Inferior parietal cortex (tissue), 1 donor: ENCODE results near the gene SEC14L1.
"Not testable (repeated sequence)": the region's sequence is repeated elsewhere in the genome, so short reads cannot be mapped to it uniquely, and the experiment has no call there.

Source experiments
- DNase-seq: peaks from one replicate; pipeline ENCODE4 v3.0.0-alpha.2; 2016; ENCODE audit errors: extremely low spot score

The SEC14L1 gene

DNA sequence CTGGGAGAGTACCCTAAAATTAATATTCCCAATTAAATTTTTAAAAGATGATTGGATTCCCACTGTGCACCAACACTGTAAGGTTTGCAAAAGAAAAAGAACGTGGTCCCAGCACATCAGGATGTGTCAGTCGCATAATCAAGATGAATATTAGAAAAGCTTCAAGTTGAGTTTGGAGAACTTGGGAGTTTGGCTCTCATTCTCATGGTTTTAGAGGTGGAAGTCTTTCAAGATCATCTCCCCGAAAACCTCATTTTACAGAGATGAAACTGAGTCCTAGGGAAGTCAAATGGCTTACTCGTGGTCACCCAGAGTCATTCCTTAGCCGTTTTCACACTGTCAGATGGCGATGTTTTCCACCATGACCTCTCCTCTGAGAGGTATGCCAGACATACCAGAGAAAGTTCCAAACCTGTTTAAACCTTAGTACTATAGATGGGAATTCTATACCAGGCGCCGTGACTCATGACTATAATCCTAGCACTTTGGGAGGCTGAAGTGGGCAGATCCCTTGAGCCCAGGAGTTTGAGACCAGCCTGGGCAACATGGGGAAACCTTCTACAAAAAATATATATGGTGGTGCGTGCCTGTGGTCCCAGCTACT is 1.2 kb downstream of the SEC14L1 start:
- DNase-seq, result no peak

DNA sequence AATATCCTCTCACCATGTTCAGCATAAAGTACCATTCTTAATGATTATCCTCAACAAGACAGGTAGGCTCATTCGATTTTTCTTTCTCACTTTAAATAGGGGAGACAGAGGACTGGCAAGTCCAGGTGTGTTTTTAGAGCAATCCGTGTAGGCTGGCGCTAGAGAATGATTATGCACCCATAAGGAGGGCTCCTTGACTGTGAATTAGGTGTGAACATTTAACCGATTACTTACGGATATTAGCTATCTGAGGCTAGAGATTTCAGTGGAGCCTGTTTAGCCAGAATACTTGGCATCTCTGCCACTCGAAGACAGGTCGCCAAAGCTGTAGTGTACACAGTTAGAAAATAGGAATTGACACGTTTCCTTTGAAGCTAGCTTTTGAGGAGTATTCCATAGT is 1.9 kb downstream of the SEC14L1 start:
- no peak for DNase-seq

DNA sequence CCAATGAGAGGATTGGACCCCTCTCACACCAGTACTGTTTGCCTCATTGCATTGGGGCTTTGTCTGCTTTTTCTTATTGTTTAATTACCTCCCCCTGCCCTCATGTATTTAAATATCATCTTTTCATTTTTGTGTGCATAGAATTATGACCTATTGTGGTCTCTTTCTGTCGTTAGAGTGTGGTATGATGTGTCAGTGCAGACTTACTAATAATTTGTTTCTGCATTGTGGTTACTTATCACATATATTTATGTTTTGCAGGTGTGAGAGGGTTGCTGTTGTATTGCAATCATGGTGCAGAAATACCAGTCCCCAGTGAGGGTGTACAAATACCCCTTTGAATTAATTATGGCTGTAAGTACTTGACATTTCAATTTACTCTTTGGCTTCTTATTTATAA is 2.5 kb downstream of the SEC14L1 start:
- no peak for DNase-seq

DNA sequence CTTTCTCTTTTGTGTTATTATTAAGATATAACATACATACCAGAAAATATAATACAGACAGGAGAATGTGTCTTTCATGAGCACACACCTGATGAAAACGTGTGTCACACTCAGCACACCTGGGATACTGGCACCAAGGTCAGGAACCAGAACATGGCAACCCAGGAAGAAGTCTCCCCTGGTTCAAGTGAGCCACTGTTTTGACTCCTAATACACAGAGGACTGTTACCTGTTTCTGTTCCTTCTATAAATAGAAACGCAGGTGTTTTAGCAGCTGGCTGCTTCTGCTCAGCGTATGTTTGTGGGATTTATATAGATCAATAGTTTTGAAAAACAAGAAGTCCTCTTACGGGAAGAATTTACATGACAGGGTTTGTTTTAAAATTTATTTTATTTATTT is 3.5 kb downstream of the SEC14L1 start:
- no peak for DNase-seq

DNA sequence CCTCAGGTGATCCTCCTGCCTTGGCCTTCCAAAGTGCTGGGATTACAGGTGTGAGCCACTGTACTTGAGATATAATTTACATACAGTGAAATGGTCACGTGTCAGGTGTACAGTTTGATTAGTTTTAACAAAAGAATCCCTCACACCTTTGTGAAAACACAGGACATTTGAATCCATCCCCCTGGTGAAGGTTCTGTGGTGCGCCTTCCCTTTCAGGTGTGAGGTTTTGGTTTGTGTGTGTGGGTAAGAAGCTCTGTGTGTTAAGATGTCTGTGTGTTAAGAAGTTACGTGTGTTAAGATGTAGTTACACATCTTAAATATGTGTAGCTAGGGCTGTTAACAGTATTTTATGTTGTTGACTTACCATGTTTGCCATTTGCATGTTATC is 4.4 kb downstream of the SEC14L1 start:
- DNase-seq, result no peak

DNA sequence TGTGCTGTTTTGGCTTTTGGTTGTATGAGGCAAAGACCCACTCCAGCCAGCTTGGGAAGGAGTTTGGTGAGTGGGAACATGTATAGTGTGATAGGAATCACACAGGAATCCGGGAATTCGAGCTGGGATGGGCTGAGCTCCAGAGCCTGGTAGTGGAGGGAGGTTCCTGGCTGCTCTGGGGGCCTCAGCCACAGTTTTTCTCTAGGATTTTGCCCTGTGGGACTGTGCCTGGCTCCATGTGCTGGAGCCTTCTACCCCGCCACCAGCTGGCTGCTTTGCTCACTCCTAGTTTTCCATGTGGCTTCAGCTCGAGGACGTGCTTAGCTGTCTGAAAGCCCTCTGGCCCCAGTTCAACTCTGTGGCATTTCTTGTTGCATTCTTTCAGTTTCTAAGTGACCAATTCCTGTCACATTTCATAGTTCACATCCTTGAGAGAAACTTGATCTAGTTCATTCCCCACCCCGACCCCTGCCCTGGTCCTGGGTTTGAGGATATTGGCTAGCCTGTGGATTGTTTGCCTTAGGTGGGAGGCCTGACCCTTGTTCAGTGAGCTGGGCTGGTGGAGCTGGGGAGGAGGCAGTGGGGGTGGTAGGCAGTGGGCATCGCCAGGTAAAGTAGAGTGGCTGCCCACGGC is 5.0 kb downstream of the SEC14L1 start:
- DNase-seq, result no peak

DNA sequence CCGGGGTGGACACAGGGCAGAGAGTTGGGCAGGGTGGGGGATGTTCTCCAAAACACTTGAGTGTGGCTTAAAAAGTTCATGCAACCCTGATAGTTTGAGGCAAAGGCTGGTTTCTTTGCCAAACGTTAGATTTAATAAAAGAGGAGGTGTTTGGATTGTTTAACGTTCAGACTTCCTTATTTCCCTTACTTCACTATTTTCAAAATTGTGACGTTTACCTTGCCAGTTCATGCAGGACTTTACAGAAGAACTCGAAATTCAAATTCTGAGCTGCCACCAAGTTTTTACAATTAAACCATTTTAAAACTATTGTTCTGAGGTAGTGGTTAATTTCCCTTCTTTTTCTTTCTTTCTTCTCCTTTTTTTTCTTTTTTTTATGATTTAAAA is 5.5 kb downstream of the SEC14L1 start:
- DNase-seq, result no peak

DNA sequence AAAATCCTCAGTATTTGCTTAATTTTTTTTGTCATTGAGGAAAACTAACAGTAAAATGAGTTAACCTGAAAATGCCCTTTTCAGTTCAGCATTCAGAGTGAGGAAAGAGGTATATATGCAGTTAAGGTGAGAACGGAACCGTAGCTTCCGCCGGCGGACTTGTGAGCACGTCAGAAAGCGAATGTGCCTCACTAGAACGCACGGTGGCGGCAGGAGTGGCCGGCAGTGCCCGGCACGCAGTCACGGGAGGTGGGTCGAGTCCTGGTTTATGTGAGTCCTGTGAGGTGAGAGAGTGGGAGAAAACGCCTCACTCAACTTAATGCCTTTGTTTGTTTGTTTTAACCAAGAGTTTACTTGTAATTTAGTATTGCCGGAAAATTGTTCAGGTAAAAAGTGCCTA is 6.1 kb downstream of the SEC14L1 start:
- DNase-seq, result no peak

DNA sequence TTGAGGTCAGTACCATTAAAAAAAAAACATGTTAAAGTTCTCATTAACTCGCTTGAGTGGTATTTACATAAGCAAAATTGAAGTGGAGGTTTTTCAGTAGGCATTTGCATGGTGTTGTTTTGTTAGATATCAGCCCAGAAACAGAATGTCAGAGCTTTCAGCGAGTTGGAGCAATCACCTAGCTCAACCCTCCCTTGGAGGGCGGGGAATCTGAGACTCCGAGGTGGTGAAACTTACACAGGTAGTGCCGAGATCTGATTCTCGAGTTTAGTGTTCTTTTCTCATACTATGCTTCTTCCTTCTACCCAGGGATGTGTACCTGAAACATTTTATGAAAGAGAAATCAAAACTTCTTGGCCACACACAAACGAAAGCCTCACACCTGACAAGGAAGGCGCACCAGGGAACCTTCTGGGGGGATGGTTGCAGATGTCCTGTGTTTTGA is 6.6 kb downstream of the SEC14L1 start:
- DNase-seq, result no peak

DNA sequence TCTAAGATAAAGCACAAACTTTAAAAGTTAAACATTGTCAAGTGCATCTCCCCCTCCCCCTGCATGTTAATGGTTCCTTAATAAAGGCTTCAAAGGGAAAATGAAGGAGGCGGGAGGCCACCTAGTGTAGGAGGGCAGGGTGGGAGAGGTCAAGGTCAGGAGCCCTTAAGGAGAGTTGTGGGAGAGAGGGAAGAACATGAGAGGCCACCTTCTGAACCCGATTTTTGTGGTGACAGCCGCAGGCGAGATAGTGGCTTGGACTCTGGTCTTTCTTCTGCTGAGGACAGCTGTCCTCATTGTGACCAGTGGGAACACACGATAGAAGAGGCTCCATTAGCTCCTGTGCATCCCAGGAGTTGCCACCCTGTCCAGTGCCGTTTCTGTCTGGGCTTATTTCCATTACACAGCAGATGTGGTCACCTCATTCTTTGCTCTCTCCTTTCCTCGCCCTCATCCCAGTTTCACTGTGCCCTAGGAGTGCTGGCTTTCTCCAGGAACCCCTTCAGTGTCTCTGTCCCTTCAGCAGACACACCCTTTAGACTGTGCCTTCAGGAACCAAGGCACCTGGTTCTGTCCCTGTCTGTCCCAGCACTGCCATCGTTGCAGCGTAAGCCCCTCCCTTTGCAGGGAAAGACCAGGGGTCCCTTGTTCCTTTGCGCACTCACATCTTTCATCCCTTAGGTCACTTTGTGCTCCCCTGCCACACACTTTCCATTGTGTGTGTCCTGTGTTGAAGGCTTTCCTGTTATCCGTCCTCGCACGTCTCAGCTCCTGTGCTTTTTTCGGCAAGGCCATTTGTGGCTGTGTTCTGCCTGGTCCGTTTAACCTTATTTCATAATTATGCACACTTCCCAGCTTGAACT is 7.5 kb downstream of the SEC14L1 start:
- DNase-seq, result no peak

DNA sequence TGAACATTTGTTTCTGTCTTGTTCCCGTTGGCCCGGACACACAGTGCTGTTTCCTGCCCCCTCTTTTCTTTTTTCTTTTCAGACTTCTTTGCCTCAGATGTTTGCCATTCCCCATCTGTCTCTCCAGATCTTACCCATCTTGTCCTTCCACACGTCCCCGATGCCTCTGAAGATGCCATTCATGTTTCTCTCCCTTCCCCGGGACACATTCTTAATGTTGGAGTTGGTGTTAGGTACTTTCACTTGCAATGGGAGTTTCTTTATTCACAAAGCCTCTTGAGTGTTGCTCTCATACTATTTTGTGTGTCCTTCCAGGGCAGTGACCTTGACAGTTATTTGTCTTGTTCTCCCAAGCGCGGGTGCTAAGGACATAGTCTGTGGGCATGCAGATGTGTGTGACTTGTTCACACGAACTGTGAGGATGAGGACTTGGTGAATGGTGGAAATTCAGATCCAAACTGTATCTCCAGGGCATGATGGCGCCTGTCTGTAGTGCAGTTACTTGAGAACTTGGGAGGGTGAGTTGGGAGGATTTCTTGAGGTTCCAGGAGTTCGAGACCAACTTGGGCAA is 8.3 kb downstream of the SEC14L1 start:
- no peak for DNase-seq

DNA sequence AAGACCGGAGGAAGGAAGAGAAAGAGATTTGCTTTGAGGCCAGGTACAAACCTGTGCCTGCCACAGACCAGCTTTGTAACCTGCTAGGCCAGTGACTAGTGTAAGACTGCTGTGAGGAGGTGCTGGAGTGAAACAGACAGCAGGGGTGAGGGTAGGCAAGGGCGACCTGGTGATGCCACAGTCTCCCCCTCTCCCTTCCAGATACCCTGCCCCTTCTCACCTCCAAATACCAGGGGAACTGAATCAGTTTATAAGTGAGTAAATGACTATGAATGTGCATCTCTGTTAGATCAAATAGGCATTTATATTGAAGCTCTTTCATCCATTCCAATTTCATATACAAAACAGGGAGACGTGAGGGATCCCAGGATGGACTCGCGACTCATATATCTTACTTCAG is 9.4 kb downstream of the SEC14L1 start:
- no peak for DNase-seq

DNA sequence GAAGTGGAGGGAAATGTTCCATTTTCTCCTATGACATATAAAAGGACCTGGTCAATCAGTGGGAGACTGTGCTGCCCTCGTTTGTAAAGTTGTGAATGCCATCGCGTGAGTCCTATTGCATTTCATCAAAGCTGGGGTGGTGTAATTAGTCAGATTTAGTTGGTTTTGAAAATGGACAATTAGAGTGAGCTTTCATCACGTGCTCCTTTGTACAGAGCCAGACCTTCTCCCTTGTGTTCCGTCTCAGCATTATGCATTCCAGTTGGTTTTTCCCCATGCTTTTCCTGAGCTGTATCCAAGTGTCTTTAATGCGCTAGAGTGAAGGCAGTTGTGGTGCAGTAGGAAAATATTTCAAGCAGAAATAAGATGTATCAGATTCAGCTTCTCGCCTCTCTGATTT is 10.4 kb downstream of the SEC14L1 start:
- no peak for DNase-seq

DNA sequence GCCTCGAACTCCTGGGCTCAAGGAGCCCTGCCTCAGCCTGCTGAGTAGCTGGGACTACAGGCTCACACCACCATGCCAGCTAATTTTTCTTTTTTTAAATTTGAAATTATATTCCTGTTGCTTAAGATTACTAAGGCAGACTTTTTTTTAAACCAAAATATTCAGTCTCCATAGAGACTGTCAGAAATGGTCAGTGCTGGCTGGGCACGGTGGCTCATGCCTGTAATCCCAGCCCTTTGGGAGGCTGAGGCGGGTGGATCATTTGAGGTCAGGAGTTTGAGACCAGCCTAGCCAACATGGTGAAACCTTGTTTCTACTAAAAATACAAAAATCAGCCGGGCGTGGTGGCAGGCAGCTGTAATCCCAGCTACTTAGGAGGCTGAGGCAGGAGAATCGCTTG is 11.3 kb downstream of the SEC14L1 start:
- DNase-seq, result not testable (repeated sequence)

DNA sequence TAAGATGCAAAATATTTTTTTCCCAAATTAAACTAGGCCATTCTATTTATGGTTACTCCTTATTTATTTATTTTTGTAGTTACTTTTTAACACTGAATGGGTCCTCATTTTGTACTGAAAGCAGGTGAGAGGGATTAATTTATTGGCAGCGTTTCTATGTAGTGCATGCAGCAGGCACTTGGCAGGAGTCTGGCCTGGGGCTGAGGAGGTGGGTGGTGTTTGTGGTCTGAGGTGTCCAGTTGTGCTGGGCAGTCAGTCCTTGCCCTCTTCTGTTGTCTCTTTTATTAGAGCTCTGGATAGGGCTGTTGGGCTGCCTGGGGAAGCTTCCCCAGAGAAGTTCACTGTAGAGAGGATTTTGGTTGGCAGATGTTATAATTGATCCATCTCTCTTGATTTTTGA is 12.7 kb downstream of the SEC14L1 start:
- DNase-seq, result no peak

DNA sequence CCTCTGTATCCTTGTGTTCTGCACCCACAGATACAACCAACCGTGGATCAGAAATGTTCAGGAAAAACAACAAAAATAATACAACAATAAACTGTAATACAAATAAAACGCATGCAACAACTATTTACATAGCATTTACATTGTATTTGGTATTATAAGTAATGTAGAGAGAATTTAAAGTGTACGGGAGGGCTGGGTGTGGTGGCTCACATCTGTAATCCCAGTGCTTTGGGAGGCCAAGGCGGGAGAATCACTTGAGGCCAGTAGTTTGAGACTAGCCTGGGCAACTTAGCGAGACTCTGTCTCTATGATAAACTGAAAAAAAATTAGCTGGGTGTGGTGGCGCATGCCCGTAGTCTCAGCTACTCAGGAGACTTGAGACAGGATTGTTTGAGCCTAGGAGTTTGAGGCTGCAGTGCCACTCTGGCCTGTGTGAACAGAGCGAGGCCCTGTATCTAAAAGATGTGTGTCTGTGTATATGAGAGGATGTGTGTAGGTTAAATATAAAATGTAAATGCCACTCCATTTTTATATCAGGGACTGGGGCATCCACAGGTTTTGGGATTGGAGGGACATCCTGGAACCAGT is 13.3 kb downstream of the SEC14L1 start:
- no peak for DNase-seq

DNA sequence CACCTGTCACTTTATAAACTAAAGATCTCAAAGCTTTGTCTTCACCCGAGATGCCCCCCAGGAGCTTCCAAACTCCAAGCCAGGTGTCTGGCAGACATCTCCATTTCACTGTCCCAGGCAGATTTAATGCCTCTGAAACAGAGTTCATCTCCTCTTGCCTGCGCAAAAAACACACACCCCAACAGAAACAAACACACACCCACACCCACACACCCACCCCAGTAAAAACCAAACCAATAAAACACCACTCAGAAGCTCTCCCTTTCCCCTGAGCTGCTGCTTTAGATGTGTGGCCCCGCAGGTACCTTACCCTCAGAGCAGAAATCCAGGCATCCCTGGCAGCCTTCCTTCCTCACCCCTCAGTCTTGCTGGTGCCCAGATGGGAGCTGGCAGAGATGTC is 14.4 kb downstream of the SEC14L1 start:
- DNase-seq, result no peak

DNA sequence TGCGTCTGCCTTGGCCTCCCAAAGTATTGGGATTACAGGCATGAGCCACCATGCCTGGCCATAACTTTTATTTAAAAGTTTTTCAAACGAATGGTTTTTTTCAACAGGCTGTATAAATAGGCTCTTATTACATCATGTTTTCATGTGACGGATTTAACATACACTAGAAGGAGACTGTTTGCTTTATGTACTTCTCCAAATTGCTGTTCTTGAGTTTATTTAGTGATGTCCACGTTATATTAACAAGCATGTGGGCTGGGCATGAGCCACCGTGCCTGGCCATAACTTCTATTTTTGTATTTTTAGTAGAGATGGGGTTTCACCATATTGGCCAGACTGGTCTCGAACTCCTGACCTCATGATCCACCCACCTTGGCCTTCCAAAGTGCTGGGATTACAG is 17.0 kb downstream of the SEC14L1 start:
- not testable (repeated sequence) for DNase-seq

DNA sequence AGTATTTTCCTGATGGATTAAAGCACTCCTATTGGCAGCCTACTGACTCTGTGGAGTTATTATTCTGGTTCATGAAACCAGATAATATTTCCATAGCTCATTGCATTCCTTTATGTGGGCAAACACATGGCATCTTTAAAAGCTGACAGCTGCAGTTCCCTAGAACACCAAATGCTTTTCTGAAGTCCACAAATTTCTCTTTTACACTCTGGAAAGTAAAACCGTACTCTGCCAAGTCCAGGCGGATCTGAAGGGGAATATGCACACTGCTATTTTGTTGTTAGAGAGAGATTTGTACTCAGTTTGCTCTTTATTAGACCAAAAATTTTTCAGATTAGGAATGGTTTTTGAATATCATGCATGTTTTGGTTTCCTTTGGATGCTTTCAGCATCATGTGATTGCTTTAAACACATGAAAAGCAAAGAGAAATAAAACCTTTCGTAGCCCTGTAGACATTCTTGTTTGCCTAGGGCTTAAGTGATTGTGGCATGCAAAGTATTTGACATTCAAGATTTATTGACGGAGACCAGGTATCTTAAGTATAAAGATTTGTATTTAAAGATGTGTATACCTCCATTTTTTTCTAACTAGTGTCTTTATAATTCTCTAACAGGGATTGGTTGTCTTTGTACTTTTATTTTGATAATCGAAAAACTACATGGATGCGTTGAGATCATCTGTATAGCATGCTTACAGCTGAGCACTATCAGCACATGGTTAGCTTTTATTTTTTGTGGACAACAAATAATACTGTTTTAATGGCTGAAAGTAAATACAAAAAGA is 19.5 kb downstream of the SEC14L1 start:
- no peak for DNase-seq

DNA sequence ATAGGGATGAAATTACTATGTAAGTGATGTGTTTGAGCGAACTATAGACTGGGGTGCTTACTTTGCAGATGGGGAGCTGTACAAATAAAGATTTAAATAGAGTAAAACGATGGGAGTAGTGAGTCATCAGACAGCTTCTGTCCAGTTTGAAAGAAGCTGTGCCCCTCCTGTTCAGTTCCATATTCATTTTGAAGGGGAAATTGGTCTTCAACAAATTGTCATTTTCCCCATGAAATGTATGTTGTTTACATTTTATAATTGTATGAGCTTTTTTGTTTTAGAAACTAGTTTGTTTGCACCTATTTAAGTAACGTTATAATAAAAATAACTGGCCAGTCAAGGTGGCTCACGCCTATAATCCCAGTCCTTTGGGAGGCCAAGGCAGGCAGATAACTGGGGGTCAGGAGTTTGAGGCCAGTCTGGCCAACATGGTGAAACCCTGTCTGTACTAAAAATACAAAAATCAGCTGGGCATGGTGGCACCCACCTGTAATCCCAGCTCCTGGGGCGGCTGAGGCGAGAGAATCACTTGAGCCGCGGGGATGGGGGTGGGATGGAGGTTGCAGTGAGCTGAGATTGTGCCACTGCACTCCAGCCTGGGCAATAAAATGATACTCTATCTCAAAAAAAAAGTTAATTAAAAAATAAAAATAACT is 20.2 kb downstream of the SEC14L1 start:
- DNase-seq, result no peak

DNA sequence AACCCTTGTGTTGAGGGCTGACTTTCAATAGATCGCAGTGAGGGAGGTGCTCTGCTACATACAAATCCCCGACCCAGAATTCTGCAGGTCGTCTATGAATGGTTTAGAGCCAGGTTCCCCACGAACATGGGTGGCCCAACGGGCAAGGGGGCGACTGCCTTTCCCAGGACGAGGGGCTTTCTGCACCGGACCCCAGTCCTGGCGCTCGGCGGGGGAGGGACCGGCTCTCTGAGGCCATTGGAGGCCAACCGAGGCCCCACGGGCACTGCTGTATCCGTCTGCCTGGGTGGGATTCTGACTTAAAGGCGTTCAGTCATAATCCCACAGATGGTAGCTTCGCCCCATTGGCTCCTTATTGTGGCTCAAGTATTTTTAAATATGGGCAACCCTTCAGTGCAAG is 21.2 kb downstream of the SEC14L1 start:
- no peak for DNase-seq
